K562 (cell line): ENCODE results near the gene TNFRSF19.

ENCODE experiments used
- CEBPG ChIP-seq, 3 experiments: fragments of 200-800 bp in 1 of 3; sonication (Bioruptor generic) in 1 of 3; sonication (generic) in 1 of 3; formaldehyde crosslinking in 1 of 3; IDR thresholded peaks in 2 of 3; conservative IDR thresholded peaks in 1 of 3; 2 replicates each; pipeline versions ENCODE4 v1.6.1 to v1.8.0; 2016 to 2022; ENCODE audit warnings: missing compliant biosample characterization in 2 of 3, missing genetic modification characterization in 2 of 3, mild to moderate bottlenecking in 1 of 3, missing genetic modification reagents in 1 of 3
- ELF1 ChIP-seq: fragments of 200-800 bp; sonication (Bioruptor generic); IDR thresholded peaks from 2 replicates; pipeline ENCODE4 v1.6.1; 2016; ENCODE audit warnings: missing genetic modification characterization, missing compliant biosample characterization
- ELK1 ChIP-seq: sonication (generic); formaldehyde crosslinking; IDR thresholded peaks from 2 replicates; pipeline ENCODE4 v1.8.1; 2022; ENCODE audit warnings: missing genetic modification reagents
- HNRNPL ChIP-seq: fragments of 200-400 bp; formaldehyde crosslinking; IDR thresholded peaks from 2 replicates; pipeline ENCODE4 v1.6.1; 2017; ENCODE audit warnings: low read depth, mild to moderate bottlenecking, low read length
- NBN ChIP-seq: fragments of 450-650 bp; IDR thresholded peaks from 2 replicates; pipeline ENCODE4 v1.6.1; 2016; ENCODE audit warnings: low read depth, mild to moderate bottlenecking
- RBM14 ChIP-seq: fragments of 200-400 bp; formaldehyde crosslinking; IDR thresholded peaks from 2 replicates; pipeline ENCODE4 v1.6.1; 2018; ENCODE audit warnings: low read depth, mild to moderate bottlenecking, low read length, moderate library complexity, borderline replicate concordance; ENCODE audit not compliant: insufficient read depth
- TCF7 ChIP-seq: sonication (generic); IDR thresholded peaks from 2 replicates; pipeline ENCODE4 v1.6.1; 2016; ENCODE audit warnings: antibody characterized with exemption, borderline replicate concordance

- no peak for TF ChIP-seq ELF1
- no peak for TF ChIP-seq CEBPG (CRISPR knock-in tag; IDR thresholded peaks at IDR 0.05)
- TF ChIP-seq CEBPG (tag; conservative IDR thresholded peaks at IDR 0.05 in 1 of 2, IDR thresholded peaks at IDR 0.05 in 1 of 2), result no peak
- TF ChIP-seq ELK1 (CRISPR knock-in tag), result no peak
- no peak for TF ChIP-seq RBM14
- no peak for TF ChIP-seq HNRNPL
- TF ChIP-seq TCF7, result no peak
- TF ChIP-seq NBN, result no peak
Observed at GRCh38 chr13:23544668-23545067, 25.5 kb upstream of the TNFRSF19 start.
